DMS153 (cell line): ENCODE data around the gene OR9K2.
"Not testable (repeated sequence)": the region's sequence is repeated elsewhere in the genome, so short reads cannot be mapped to it uniquely, and the experiment has no call there.

ENCODE experiments used
- DNase-seq: peaks from one replicate; lab custom pipeline; 2025; lab: John Stamatoyannopoulos, UW

The OR9K2 gene, protein sequence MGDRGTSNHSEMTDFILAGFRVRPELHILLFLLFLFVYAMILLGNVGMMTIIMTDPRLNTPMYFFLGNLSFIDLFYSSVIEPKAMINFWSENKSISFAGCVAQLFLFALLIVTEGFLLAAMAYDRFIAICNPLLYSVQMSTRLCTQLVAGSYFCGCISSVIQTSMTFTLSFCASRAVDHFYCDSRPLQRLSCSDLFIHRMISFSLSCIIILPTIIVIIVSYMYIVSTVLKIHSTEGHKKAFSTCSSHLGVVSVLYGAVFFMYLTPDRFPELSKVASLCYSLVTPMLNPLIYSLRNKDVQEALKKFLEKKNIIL

DNA sequence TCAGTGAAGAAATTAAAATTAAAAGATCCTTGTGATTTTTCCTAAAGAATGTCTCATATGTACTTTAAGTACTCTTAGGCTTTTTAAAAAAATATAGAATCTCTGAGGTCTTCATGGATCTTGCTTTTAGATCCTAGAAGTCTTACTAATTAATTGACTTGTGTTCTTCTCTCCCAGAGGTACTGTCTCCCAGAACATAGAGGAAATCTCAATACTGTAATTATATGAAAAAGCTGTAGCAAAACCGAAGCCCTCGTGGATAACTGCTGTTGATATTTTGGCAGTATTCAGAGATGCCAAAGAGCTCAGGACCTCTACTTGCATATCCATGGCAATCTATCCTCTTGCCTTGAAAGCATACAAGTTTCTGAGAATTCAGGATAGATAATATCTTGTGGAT lies at the start of gene OR9K2:
Gene OR9K2 (plus strand): TSS at position 301 of the 400 bp plus-strand sequence. CDS start 3,429 bp downstream, outside the sequence.
- DNase-seq, result no peak

DNA sequence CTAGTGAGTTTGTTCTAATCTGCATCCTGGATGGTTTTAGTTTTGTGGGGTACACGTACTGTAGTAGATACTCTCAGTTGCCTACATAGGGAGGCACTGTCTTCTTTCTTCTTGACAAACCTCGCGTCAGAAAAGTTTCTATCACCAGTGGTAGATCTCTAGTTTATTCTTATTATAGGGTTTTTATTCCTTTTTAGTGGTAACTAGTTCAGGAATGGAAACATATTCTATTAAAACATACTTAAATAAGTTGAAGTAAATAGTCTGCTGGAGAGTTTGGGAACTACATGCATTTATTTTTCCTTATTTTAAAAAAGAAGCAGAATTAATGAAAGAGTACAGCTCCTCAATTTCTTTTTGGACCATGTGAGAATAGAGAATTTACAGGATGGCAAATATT lies 33.6 kb upstream of the OR9K2 start:
- DNase-seq, result no peak

DNA sequence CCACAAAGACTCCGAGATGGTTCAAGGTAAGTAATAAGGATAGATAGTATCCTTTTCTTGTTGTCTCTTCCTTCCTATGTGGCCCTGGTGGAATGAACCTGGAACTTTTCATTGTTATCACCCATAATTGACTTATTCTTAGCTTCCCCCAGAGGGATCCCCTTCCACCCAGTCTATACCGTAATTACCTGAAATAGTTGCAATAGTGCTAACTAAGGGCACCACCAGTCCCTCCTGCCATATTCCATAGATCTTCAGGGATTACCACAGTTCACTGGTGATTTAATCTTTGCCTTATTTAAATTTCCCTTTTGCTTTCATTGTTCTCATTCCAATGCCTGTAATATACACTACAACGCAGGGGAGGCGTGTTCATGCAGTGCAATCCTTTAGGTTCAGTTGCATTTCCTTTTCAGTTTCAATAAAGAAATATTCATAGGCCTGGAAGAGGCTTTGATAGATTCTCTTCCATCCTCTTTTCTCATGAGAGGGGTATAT lies 13.8 kb upstream of the OR9K2 start:
- no peak for DNase-seq

DNA sequence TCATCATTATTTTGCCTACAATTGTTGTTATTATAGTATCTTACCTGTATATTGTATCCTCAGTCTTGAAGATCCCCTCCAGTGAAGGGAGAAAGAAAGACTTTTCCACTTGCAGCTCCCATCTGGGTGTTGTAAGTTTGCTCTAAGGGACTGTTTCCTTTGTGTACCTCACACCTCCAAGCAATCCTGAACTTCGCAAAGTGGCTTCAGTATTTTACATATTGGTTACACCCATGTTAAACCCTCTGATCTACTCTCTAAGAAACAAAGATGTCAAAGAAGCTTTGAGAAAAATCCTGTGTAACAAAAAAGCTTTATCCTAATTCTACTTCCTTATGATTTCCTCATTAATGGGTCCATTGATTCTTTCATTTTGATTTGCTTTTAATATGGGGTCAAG lies 10.1 kb upstream of the OR9K2 start:
- DNase-seq, result no peak

DNA sequence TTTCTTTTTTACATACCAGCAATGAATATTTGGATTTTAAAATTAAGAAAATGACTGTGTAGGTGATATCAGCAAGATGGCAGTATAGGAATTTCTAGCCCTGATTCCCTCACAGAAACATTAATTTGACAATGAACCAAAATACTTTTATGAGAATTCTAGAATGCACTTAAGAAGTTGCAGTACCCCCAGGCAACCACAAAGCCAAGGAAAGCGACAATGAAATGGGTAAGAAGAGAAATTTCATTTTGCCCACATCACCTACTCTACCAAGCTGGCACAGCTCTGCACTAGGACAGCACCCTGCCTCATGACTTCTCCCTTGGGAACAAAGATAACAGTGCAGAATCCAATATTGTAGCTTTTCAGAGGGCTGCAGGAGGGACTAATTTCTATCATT lies 6.6 kb downstream of the OR9K2 start:
- no peak for DNase-seq

DNA sequence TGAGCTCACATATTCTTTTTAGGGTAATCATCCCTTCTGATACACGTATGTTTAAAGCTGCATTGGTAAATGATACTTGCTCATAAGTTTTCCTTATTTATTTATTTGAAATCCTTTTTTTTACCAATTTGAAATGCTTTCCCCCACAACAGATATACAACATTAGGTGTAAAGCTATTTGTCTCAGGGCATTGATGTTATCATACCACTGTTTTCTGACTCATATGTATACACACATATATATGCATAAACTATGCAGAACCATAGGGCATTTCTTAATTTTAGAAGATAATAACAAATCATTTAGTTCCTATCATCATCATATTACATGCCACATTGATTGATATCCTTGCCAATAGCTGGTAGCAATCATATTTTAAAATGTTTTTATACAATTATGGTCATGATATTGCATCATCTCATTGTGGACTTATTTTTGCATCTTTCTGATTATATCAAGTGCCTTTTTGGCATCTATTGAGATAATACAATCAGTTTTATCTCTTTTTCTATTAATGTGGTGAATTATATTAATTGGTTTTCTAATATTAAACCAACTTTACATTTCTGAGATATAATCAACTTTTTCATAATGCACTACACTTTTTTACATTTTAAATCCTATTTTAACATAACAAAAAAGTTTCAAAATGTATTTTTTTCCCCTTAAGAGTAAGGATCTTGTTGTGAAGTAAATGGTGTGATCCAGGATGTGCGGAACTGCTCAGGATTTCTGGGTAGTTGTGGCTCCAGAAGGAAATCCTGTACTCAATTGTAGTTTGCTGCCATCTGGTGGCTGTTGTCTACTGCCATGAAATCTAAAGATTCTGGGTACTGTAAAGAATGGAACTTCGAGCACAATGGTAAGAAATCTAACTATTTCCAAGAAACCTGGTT lies 16.7 kb downstream of the OR9K2 start:
- DNase-seq, result peak; percentile 25

DNA sequence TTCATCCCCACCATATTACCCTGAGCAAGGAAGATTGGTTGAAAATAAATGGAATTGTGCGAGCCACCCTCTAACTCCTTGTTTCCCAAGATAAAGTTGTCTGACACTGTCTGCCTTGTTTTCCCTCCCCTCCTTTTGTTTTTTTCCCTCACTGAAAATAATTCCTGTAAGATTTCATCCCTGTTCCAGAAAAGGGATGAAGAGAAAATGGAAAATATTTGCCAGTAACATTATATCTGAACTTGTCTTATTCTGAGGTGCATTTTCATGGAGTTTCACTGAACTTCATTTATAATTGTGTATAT lies 17.3 kb downstream of the OR9K2 start:
- DNase-seq, result no peak

DNA sequence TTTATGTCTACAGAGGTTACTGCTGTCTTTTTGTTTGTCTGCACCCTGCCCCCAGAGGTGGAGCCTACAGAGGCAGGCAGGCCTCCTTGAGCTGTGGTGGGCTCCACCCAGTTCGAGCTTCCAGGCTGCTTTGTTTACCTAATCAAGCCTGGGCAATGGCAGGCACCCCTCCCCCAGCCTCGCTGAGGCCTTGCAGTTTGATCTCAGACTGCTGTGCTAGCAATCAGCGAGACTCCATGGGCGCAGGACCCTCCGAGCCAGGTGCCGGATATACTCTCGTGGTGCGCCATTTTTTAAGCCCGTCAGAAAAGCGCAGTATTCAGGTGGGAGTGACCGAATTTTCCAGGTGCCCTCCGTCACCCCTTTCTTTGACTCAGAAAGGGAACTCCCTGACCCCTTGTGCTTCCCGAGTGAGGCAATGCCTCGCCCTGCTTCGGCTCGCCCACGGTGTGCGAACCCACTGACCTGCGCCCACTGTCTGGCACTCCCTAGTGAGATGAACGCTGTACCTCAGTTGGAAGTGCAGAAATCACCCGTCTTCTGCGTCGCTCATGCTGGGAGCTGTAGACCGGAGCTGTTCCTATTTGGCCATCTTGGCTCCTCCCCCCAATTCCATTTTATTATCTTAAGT lies 40.9 kb downstream of the OR9K2 start:
- DNase-seq, result not testable (repeated sequence)

DNA sequence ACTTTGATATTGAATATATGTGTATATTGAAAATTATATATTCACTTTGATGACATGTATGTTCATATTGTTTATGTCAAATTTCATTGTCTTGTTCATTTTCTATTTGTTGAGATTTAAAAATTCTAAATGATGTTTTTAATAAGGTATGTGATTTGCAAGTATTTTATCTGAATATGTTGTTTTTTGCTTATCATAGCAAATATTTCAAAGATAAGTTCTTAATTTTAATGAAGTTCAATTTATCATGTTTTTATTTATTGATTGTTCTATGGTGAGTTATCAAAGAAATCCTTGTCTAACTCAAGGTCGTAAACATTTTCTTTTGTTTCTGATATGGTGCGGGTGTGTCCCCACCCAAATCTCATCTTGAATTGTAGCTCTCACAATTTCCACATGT lies 45.2 kb downstream of the OR9K2 start:
- DNase-seq, result no peak

DNA sequence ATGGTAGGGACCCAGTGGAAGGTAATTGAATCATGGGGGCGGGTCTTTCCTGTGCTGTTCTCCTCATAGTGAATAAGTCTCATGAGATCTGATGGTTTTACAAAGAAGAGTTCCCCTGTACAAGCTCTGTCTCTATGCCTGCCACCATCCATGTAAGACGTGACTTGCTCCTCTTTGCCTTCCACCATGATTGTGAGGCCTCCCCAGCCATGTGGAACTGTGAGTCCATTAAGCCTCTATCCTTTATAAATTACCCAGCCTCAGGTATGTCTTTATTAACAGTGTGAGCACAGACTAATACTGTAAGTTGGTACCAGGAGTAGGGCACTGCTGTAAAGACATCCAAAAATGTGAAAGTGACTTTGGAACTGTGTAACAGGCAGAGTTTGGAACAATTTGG lies 45.6 kb downstream of the OR9K2 start:
- DNase-seq, result not testable (repeated sequence)

DNA sequence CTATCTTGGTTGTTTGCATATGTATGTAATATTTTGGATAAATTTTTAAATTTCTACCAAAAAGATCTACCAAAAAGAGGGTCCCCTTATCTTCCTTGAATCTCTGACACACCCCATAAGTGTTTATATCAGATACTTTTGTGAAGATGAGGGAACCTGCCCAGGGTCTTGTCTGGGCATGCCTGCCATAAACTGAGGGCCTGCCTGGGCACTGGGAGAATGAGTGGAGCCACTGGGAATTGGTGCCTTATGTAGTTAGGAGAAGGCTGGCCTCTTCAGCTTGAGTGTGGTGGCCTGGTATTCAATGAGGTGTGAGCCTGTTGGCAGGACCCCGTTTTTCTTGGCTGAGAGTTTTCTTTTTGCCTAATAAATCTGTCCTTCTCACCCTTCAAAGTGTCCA lies 46.5 kb downstream of the OR9K2 start:
- no peak for DNase-seq

DNA sequence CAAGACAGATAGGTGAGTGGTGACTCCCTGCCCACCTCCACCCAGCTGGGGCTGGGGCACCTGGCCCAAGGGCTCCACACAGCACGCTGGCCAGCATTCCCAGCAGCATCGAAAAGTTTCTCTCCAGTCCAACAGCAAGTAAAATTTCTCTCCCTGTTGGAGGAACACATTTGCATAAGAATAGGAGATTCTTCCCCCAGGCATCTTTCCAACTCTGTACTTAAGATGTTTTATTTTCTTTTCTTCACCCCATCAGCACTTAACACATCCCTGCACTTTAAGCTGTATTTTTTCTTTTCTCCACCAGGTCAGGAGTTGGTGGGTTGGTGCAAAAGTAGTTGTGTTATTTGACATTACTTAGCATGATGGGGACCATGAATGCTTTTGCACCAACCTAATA lies 47.2 kb downstream of the OR9K2 start:
- no peak for DNase-seq
